Inferior parietal cortex (tissue), 1 donor: ENCODE data around the gene MYO10.
"Not testable (repeated sequence)": the region's sequence is repeated elsewhere in the genome, so short reads cannot be mapped to it uniquely, and the experiment has no call there.

Experiments
- DNase-seq: peaks from one replicate; pipeline ENCODE4 v3.0.0-alpha.2; 2016; ENCODE audit errors: extremely low spot score

Gene MYO10

GRCh38 chr5:16740811-16741392, 195.2 kb downstream of the MYO10 start:
- DNase-seq = peak; percentile 59

- peak; percentile 53 for DNase-seq
Measured at GRCh38 chr5:16740066-16740810, 195.8 kb downstream of the MYO10 start.

- not testable (repeated sequence) for DNase-seq
Measured at GRCh38 chr5:16738393-16738792, 197.7 kb downstream of the MYO10 start.

- DNase-seq = no peak
Measured at GRCh38 chr5:16737620-16738364, 198.3 kb downstream of the MYO10 start.

GRCh38 chr5:16737209-16737608, 198.9 kb downstream of the MYO10 start:
- peak; percentile 37 for DNase-seq

GRCh38 chr5:16736158-16736995, 199.7 kb downstream of the MYO10 start:
- DNase-seq = peak; percentile 54

GRCh38 chr5:16735101-16736060, 200.7 kb downstream of the MYO10 start:
- no peak for DNase-seq

GRCh38 chr5:16733331-16734006, 202.6 kb downstream of the MYO10 start:
- no peak for DNase-seq

- DNase-seq = no peak
Measured at GRCh38 chr5:16732356-16732755, 203.7 kb downstream of the MYO10 start.

GRCh38 chr5:16727755-16728325, 208.2 kb downstream of the MYO10 start:
- DNase-seq = no peak

- no peak for DNase-seq
Measured at GRCh38 chr5:16726538-16726946, 209.5 kb downstream of the MYO10 start.

- no peak for DNase-seq
Measured at GRCh38 chr5:16725575-16725974, 210.5 kb downstream of the MYO10 start.

- no peak for DNase-seq
Measured at GRCh38 chr5:16723821-16724220, 212.3 kb downstream of the MYO10 start.

- DNase-seq = no peak
Measured at GRCh38 chr5:16722097-16722495, 214.0 kb downstream of the MYO10 start.

- no peak for DNase-seq
Measured at GRCh38 chr5:16721151-16722096, 214.7 kb downstream of the MYO10 start.

GRCh38 chr5:16718036-16718435, 218.1 kb downstream of the MYO10 start:
- DNase-seq = not testable (repeated sequence)

GRCh38 chr5:16713386-16713928, 222.6 kb downstream of the MYO10 start:
- peak; percentile 69 for DNase-seq

- no peak for DNase-seq
Measured at GRCh38 chr5:16712620-16713019, 223.5 kb downstream of the MYO10 start.
